ENCODE data around the gene FASTKD2. TPM values are rescaled to one million over a fixed set of nuclear protein-coding genes. Genes with fewer than 3 reads are reported as not detected.
A peak's percentile ranks its signal among the peaks of the same experiment; 100 is the strongest.

FASTKD2 gene
- polyA plus RNA-seq, 10 donors, result 18.6 to 29.9 (median 24.6) TPM

GRCh38 chr2:206832873-206833272 lies 67.5 kb downstream of the FASTKD2 start:
- peak in 1 of 3 donors; percentile 73 for DNase-seq

- no peak for DNase-seq
These were observed 67.9 kb downstream of the FASTKD2 start for GRCh38 chr2:206833291-206833690.

- no peak for DNase-seq
These were observed 71.3 kb downstream of the FASTKD2 start for GRCh38 chr2:206836722-206837121.

- no peak for DNase-seq
These were observed 72.4 kb downstream of the FASTKD2 start for GRCh38 chr2:206837775-206838174.

- no peak for DNase-seq
These were observed 73.3 kb downstream of the FASTKD2 start for GRCh38 chr2:206838690-206839089.

- no peak for DNase-seq
These were observed 75.6 kb downstream of the FASTKD2 start for GRCh38 chr2:206840999-206841398.

Other genes starting within 250 kb of the FASTKD2 start
- not detected for gene FAM237A, start 123.1 kb upstream of the FASTKD2 start, polyA plus RNA-seq (ENCODE audit: insufficient read length in 10 of 10)
- not detected for gene DYTN, start 47.2 kb upstream of the FASTKD2 start, polyA plus RNA-seq (ENCODE audit: insufficient read length in 10 of 10)
- under 1 TPM; 0.24 to 0.77 (median 0.42) TPM for gene MDH1B, start 278 bp upstream of the FASTKD2 start, polyA plus RNA-seq (ENCODE audit: insufficient read length in 10 of 10)
- gene CPO, start 173.9 kb downstream of the FASTKD2 start, polyA plus RNA-seq (ENCODE audit: insufficient read length in 10 of 10), result under 1 TPM in 9 of 10 donors, not detected in 1; 0.16 to 0.42 (median 0.26) TPM